22Rv1 (cell line): ENCODE data around the gene BACH2.

Source experiments
- H3K27ac ChIP-seq: fragments of 450-650 bp; 2 replicates; pipeline ENCODE4 v1.5.1; 2017
- CTCF ChIP-seq: fragments of 450-650 bp; IDR thresholded peaks from 2 replicates; pipeline ENCODE4 v1.5.1; 2017; ENCODE audit warnings: mild to moderate bottlenecking
- ZFX ChIP-seq: fragments of 450-650 bp; IDR thresholded peaks from 2 replicates; pipeline ENCODE4 v1.6.1; 2017; ENCODE audit warnings: antibody characterized with exemption, borderline replicate concordance

The BACH2 gene

GRCh38 chr6:89984926-89985750 lies 311.5 kb downstream of the BACH2 start:
- TF ChIP-seq ZFX (no peak), CTCF (no peak)
- no peak overlapping the region for H3K27ac ChIP-seq

- no peak overlapping the region for H3K27ac ChIP-seq
- TF ChIP-seq ZFX (no peak), CTCF (no peak)
Observed at GRCh38 chr6:89980353-89980752, 316.3 kb downstream of the BACH2 start.

GRCh38 chr6:89979481-89980119 lies 317.0 kb downstream of the BACH2 start:
- TF ChIP-seq CTCF (no peak), ZFX (no peak)
- H3K27ac ChIP-seq = no peak overlapping the region

- no peak for TF ChIP-seq ZFX
- no peak for TF ChIP-seq CTCF
- H3K27ac ChIP-seq = no peak overlapping the region
Observed at GRCh38 chr6:89978749-89979145, 317.9 kb downstream of the BACH2 start.

- no peak for TF ChIP-seq ZFX
- no peak for TF ChIP-seq CTCF
- no peak overlapping the region for H3K27ac ChIP-seq
Observed at GRCh38 chr6:89977808-89978748, 318.6 kb downstream of the BACH2 start.

GRCh38 chr6:89976694-89977020 lies 320.0 kb downstream of the BACH2 start:
- no peak overlapping the region for H3K27ac ChIP-seq
- no peak for TF ChIP-seq ZFX
- no peak for TF ChIP-seq CTCF
